IPS-NIHi7 (cell line): ENCODE data around the gene CCND2.
"Not testable (repeated sequence)": the region's sequence is repeated elsewhere in the genome, so short reads cannot be mapped to it uniquely, and the experiment has no call there.

ENCODE experiments used
- DNase-seq: peaks from one replicate; pipeline ENCODE4 v3.0.0; 2012; ENCODE audit warnings: mixed read lengths; ENCODE audit errors: extremely low spot score

Gene CCND2

DNA sequence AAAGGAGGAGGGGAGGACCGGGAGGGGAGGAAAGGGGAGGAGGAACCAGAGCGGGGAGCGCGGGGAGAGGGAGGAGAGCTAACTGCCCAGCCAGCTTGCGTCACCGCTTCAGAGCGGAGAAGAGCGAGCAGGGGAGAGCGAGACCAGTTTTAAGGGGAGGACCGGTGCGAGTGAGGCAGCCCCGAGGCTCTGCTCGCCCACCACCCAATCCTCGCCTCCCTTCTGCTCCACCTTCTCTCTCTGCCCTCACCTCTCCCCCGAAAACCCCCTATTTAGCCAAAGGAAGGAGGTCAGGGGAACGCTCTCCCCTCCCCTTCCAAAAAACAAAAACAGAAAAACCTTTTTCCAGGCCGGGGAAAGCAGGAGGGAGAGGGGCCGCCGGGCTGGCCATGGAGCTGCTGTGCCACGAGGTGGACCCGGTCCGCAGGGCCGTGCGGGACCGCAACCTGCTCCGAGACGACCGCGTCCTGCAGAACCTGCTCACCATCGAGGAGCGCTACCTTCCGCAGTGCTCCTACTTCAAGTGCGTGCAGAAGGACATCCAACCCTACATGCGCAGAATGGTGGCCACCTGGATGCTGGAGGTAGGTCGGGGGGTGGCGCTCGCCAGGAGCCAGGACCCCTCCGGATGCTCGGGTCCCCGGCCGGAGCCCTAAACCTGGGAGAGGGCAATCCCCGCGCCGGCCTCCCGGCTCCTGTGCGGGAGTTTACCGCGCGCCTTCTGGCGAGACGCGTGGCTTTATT lies at the start of gene CCND2:
Gene CCND2 (plus strand): TSS at position 111 of the 744 bp plus-strand sequence. CDS start 279 bp downstream, at position 390.
- DNase-seq, result peak; percentile 91

GRCh38 chr12:4224206-4224889 lies 49.2 kb upstream of the CCND2 start:
- no peak for DNase-seq

- DNase-seq, result no peak
These were observed 48.0 kb upstream of the CCND2 start for GRCh38 chr12:4225571-4225970.

DNA sequence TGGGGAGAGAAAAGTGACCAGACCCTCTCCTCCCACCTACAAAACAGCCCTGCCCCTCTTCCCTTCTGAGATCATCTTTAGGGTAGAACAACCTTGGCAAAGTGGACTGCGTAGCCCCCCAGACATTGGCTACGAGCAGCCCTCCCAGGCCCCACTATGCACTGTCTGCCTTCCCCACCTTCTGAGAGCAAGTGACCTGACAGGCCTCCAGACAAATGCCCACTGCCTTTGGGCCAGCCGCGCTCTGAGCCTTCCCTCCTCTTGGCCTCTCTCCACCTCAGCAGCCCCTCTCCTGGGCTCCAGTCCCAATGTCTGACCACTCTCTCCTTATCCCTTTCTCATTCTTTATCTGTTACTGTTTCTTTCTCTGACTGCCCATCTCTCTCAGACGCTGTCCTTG lies 46.5 kb upstream of the CCND2 start:
- DNase-seq, result no peak

DNA sequence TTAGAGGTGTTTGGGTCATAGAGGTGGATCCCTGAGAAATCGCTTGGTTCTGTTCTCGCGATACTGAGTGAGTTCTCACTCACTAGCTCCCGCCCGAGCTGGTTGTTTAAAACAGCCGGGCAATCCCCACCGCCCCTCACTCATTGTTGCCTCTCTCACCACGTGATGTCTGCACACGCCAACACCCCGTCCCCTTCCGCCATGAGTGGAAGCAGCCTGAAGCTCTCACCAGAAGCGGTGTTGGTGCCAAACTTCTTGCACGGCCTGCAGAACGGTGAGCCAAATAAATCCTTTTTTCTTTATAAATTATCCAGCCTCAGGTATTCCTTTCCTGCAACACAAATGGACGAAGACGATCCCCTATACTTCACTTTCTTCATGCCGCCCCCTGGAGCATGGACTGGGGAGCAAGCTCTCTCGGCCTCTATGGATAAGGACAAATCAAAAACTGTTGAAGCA lies 45.4 kb upstream of the CCND2 start:
- peak; percentile 66 for DNase-seq

DNA sequence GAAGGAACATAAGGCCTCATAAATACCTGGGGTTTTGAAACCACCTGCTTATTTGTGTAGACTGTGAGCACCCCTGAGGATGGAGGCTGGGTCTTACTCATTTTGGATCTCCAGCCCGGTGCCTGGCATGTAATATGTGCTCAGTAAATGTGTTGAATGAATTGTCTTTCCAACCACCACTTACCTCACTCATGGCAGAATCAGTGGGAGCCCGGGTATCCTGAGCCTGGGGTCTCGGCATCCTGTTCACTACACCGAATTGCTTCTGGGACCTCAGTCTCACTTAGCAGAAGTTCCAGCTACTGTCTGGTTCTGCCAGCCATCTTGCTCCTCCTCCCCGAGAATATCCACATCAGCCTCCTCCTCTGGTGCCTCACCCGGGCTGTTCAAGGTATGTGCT lies 43.0 kb upstream of the CCND2 start:
- DNase-seq, result no peak

DNA sequence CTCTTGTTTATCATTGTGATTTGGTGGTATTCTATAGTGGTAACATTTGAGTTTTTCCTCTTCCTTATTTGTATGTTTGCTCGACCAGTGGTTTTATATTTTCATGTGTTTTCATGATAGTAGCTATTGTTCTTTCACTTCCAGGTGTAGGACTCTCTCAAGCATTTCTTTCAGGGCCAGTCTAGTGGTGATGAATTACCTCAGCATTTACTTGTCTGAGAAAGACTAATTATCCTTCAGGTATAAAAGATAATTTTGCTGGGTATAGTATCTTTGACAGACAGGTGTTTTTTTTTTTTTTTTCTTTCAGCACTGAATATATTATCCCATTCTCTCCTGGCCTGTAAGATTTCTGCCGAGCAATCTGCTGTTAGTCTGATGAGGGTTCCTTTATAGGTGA lies 35.0 kb upstream of the CCND2 start:
- DNase-seq, result no peak

DNA sequence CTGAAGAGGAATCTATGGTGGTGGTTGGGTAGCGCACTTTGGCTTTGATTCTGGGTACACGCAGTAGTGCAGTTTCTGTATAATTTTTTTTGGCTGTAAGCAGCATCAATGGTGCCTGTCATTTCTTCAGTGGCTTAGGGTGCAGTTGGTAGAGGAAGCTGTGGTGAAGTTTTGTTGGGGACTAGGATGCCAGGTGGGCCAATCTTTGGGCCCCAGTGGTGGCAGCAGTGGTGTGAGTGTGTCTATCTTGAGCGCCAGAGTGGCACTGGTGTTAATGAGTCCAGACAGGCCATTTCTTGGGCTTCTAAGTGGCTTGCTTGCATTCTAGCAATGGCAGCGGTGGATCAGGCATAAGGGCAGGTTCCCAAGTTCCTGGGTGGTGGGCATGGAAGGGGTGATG lies 33.8 kb upstream of the CCND2 start:
- DNase-seq, result no peak

GRCh38 chr12:4240161-4240783 lies 33.3 kb upstream of the CCND2 start:
- no peak for DNase-seq

DNA sequence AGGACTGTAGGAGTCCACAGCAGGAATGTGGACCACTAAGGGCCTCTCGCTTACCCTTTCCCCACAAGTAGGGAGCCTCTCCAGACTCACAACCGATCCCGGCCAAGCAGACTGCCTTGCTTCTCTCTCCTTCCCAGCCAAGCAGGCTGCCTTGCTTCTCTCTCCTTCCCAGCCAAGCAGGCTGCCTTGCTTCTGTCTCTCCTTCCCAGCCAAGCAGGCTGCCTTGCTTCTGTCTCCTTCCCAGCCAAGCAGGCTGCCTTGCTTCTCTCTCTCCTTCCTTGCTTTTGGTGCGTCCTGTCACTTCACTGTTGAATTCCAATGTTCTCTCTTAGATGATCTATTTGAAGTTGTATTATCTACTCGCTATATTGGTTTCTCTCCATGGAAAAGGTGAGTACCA lies 32.6 kb upstream of the CCND2 start:
- DNase-seq, result no peak

DNA sequence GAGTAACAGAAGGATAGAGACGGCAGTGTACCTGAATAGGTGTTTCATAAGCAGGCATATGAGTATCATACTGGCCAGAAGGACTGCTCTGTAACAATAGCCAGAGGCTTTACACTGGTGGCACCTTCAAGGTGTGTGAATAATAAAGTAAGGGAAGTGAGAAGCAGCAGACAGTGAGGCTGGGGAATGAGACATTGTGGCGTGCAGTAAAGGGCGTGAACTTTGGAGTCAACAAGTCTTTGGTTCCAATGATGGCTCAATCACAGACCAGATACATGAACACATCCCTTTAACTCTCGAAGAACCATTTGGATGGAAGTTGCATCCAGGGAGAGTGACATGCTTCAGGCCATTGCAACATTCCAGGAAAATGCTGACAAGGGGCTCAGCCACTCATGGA lies 32.0 kb upstream of the CCND2 start:
- DNase-seq, result no peak

DNA sequence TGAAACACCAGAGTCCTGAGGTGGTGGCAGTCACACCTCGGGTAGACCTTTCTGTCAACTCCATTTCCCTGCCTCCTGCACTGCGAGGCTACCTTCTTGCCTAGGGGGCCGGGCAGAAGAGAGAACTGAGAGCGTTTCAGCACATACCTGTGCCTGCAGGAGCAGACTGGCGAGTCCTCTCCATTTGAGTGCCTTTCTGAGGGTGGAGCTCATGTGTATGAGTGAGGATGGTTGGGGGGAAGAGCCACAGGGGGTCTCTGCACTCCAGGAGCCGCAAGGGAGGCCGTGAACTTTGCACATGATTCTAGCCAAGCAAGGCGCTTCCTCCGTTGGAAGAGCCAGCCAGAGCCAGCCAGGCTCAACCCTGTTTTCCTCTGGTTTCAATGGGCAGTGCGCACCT lies 31.0 kb upstream of the CCND2 start:
- DNase-seq, result no peak

DNA sequence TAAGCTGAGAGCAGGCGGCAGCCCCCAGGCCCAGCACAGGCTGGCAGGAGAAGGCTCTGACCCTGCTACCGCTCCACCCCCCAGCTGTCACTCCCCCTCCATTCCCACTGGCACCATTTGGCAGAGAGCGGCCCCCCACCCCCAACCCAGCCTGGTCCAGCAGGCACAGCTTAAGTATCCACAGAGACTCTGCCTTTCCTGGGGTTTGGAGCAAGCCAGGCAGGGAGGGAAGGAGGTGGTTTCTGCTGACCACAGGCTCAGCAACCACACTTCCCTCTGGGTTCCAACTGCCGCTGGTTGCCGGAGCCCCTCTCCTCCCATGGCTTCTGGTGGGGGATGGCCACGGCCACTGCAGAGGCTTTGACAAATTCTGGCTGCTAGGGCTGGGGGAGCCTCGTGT lies 30.5 kb upstream of the CCND2 start:
- DNase-seq, result no peak

DNA sequence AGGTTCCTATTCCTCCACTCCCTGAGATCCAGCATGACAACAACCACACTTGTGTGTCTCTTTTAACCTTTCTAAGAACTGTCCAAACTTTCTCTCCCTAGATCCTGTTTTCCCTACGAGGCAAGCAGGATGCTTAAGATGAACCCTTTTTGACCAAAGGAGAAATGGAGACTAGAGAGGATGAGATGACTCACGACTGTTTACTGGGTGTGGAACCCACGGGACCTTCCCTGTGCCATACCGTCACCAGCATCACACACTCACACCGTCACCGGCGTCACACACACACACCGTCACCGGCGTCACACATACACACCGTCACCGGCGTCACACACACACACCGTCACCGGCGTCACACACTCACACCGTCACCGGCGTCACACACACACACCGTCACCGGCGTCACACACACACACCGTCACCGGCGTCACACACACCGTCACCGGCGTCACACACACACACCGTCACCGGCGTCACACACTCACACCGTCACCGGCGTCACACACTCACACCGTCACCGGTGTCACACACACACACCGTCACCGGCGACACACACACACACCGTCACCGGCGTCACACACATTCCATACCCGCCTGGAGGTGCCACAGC lies 30.0 kb upstream of the CCND2 start:
- DNase-seq, result not testable (repeated sequence)

GRCh38 chr12:4244868-4245267 lies 28.7 kb upstream of the CCND2 start:
- no peak for DNase-seq

- DNase-seq, result no peak
These were observed 28.1 kb upstream of the CCND2 start for GRCh38 chr12:4245446-4245845.

DNA sequence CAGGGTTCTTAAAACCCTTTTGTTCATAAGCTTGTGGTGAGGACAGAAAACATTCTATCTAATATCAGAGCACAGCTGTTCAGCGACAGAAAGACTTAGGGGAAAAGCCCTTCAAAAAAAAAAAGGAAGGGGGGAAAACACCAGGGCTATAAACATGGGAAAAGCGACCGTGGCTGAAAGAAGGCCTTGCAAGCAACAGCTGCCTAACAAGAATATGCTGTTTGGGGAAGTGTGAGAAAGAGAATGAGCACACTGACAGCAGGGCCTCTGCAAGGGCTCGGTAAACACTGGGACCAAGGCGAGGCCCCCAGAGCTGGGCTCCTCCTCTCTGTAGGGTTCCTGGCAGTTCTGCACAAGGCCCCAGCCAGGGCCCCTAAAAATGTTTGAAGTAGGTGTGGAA lies 27.4 kb upstream of the CCND2 start:
- DNase-seq, result peak; percentile 39

GRCh38 chr12:4250691-4251090 lies 22.9 kb upstream of the CCND2 start:
- no peak for DNase-seq

GRCh38 chr12:4251216-4251891 lies 22.2 kb upstream of the CCND2 start:
- DNase-seq, result no peak

- no peak for DNase-seq
These were observed 21.6 kb upstream of the CCND2 start for GRCh38 chr12:4251967-4252366.

DNA sequence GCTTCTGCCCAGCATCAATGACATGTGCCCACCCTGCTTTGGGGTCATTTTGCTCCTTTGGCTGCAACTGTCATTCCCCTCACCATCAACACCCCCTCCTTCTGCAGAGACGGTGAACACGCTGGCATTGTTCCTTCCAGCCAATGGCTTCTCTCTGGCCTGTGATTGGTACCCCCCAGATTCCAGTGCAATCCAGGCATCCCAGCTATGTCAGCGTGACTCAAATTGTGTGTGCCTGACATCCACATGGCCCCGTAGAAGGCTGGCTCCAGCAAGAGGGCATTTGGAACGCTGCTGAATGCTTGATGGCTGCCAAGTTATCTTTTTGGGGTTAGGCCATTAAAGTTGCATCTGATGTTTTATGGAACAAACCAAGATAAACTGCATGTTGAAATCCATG lies 21.0 kb upstream of the CCND2 start:
- DNase-seq, result no peak
